GM21526 (cell line): ENCODE results near the gene LYZL6.

Experiments
- ATAC-seq: cut with Tn5 transposase; IDR thresholded peaks from one replicate; pipeline ENCODE4 v1.9.1; 2021; ENCODE audit warnings: moderate library complexity; ENCODE audit not compliant: unreplicated experiment, low FRiP score

LYZL6 gene, protein sequence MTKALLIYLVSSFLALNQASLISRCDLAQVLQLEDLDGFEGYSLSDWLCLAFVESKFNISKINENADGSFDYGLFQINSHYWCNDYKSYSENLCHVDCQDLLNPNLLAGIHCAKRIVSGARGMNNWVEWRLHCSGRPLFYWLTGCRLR

DNA sequence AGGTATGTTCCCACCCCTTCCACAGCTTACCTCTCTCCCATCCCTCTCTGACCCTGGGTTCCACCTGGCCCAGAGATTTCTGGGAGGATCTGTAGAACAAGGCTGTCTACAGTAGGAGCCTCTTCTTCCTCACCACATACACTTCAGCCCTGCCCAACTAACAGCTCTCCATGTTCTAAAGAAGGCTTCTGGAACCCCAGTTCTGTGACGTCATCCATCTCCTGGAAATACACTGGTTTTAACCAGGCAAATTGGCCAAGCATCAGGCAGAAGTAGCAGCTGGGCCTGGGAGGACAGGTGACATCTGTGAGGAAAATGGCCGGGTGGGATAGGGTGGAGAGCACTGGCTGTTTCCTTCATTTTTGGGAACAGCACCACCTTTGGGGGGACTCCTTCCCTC lies at the start of gene LYZL6:
TSS of gene LYZL6 (minus strand) at position 177 of the 400 bp plus-strand sequence. CDS start 4,357 bp downstream, outside the sequence.
- no peak for ATAC-seq

DNA sequence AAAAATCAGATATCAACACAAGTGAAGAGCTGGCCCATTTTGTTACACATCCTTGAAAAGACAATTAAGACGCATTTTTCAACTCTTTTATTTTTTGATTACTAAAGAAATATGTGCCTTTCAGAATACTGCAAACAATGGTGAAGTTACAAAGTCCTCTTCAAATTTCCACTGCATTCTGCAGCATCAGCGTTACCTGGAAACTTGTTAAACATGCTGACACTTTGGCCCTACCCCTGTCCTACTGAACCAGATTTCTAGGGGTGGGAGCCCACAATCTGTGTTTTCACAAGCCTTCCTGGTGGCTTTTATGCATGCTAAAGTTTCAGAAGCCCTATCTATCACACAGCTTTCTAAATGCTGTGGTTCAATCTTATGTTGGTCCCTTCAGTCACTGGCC lies 47.6 kb upstream of the LYZL6 start:
- no peak for ATAC-seq

DNA sequence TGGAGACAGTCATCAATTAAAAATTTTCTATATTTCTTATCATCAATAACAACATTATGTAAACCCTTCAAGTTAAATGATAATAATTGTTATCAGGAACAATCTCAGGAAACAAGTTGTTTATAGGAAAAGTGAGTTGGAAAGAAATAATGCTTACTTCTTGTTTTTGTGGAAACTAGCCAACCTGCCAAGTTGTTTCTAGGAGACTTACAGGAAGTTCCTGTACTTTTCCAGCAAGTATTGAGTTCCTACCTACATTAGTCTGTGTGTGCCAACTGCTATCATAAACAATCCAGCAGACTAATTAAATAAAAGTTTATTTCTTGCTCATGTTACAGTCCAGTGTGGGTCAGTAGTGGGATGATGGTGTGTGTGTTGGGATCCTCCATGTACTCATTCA lies 44.7 kb upstream of the LYZL6 start:
- ATAC-seq = no peak

DNA sequence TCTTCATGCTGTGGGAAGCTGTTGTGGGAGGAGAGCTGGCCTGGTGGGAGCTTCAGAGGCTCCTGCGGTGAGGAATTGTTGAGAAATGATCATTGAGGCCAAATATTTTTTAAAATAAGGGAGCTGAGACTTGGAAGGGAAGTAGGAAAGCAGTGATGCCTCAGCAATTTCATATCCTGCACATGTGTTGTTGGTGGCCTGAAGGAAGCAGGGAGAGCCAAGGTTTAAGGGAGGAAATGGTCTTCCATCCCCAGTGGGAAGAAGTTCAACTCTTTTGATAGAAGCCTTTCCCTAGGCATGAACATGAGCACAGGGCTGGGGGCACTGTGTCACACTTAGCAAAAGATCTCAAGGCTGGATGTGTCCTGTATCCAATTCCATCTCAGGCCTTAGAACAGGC lies 43.1 kb upstream of the LYZL6 start, which contains the start of gene CCL14:
TSS of gene CCL14 (minus strand) at position 87 of the 400 bp plus-strand sequence. CDS start at position 7, 80 bp downstream.
- no peak for ATAC-seq

DNA sequence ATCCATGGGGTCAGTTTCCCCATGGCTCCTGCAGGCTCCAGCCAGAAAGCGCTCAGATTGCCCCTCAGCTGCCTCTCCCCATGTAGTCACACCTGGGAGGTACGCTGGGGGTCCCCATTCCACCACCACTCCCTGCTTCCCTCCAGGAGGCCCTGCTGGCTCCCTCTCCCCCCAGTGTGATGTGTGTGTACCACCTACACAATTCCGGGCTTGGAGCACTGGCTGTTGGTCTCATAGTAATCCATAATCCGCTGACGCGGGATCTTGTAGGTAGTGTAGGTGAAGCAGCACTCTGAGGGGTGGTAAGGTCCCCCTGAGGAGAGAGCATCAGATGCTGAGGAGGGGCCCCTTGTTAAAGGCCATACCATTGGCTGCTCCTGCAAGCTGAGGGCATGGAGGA lies 40.6 kb upstream of the LYZL6 start:
- no peak for ATAC-seq

DNA sequence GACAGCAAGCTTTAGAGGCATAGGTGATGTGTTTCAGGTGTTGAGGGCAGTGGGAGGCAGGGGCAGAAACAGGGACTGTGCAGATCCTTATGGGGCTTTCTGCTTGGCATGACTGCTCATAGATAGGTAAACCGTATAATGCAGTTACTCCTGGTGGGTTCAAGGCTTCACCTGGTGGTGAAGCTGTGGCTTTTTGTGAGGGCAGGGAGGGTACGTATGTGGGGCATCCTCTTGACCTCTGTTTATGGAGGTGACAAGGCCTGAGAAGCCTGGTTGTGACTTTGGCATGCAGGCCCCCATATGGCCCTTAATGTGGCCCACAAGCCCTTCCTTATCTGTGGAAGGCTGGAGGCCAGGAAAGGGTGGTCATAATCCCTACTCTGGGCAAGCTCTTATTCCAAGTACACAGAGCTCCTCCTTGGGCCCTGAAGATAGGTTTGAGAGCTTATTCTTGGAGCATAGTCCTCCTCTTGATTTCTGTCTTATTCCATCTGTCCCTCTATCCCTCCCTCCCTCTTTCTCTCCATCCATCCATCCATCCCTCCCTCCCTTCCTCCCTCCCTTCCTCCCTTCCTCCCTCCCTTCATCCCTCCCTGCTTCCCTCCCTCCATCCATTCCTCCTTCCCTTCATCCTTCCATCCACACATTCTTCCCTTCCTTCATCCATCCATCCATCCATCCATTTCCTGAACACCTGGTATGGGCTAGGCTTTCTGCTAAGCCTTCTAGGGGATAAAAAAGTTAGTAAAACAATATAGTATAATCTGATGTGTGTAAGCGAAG lies 39.1 kb upstream of the LYZL6 start:
- ATAC-seq = no peak

DNA sequence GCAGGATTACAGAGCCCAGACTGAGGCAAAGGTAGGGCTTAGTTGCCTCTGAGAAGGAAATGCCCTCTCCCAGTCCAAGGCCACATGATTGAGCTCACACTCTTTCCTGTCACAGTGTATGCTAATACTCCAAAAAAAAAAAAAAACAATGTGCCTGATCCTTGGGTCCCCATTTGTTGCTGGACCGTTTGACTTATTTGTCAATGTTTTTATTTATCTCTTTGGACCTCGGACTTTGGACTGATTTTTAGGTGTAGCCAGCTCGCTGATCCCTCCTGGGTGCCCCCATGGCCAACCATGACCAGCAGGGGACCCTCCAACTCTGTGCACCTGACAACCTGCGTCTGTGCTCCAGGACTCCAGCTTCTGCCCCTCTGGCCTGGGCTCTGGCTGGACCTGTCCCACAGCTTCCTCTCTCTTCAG lies 38.4 kb upstream of the LYZL6 start:
- no peak for ATAC-seq

DNA sequence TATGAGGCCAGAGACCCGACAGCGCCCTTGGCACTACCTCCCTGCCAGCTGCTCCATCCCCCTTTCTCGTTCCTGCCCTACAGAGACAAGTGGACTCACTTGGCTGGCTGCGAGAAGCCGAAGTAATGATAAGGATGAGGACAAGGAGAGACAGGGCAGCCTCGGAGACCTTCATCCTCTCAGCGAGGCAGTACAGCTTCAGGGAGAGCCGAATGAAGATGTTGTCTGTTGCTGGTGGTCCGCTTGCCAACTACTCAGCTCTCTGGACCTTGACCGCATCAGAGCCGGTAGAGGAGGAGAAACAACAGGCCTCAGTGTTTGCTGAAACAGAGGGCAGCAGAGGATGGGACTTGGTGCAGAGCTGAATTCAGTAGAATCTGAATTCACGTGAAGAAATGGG lies 37.7 kb upstream of the LYZL6 start, which contains the start of gene CCL16:
TSS of gene CCL16 (minus strand) at position 252 of the 400 bp plus-strand sequence. CDS start at position 175, 77 bp downstream.
- ATAC-seq = no peak

DNA sequence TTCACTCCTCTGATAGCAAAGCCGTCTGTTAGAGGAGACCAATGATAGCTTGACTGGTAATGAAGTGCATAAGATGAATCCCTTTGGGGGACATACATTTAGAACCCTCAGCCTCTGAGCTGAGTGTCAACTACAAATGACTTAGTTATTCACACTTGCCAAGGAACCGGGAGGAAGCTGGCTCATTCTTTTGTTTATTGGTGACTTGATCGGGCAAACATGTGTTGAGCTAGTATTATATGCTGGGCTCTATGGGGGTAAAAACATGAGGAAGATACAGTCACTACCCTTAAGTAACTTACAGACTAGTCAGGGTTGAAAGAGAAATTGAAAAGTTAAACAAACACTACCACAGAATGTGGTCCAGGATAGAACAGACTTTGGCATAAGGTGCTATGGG lies 34.8 kb upstream of the LYZL6 start:
- ATAC-seq = no peak

DNA sequence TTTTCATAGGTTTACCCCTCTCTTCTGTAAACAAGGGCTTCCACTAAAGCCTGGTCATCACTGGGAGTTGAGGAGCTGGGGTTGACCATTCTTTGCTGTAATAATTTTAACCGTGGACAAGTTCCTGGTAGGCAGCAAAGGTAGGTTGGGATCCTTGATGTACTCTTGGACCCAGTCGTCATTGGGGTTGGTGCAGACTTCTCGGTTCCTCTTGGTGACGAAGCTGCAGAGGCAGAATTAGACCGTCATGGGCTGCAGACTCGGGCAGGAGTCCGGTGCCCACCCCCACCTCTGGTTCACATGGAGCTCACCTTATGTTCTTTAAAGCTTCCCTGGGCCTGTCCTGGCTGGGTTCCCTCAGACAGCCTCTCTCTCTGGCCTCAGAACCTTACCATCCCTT lies 34.0 kb upstream of the LYZL6 start:
- ATAC-seq = no peak

DNA sequence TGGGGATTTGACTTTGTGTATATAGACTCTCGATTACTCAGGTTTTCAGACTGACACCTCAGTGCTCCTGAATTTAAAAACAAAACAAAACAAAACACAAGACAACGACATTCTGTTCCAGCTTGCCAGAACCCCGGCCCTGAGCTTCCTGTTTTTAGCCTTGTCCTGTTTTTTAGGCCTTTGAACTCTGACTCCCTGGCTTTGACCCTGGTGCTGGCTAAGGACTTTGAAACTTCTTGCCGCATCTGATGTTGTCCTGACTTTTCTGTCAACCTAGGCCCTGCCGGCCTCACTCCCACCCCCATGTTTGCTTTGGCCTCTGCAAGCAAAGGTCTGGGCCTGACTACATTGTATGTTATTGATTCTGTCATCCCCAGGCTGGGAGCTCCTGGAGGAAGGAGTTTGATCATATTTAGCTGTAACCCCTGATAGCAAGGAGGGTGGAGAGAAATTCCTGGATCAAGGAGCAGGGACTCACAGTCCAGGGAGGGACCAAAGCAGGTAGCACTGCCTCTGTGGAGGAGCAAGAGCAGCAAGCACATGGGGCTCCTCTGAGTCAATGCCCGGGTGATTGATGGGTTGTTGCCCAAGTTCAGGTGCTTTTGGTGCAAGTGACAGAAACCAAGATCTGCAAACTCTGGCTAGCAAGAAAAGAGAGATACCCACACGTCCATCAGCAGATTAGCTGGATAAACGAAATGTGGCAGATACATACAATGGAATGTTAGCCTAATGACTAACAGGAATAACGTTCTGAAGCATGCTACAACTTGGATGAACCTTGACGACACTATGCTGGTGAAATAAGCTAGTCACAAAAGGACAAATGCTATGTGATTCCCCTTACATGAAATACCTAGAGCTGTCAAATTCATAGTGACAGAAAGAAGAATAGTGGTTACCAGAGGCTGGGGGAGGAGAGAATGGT lies 30.1 kb upstream of the LYZL6 start:
- no peak for ATAC-seq

DNA sequence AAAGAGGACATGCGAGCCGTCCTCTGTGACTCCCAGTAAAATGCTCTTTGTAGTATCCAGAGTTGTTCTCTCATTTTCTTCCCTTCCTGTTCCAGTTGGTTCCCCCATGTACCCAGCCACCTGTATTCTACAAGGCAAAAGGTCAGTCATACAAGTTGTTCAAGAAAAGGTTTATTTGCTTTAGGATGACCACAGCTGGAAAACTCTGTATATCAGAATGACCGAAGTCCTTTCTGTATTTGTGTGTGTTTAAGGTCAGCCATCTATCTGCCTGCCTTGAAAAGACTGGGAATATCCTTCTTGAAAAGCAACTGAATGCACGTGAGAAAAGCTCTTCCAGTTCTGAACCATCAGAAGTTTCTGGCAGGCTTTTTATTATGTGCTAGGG lies 29.4 kb upstream of the LYZL6 start:
- ATAC-seq = no peak

DNA sequence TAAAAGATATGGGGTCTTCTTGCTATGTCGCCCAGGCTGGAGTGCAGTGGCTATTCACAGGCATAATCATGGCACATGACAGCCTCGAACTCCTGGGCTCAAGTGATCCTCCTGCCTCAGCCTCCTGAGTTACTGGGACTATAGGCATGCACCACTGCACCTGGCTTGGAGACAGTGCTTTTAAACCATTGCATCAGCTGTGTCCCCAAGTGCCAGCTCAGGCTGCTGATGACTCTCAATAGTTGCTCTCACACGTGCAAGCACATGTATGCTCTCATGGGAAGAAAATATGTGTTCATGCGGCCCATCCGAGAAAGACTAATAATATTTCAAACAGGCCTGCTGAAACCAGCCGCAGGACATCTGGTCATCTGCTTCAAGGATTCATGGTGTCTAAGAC lies 29.0 kb upstream of the LYZL6 start:
- no peak for ATAC-seq

DNA sequence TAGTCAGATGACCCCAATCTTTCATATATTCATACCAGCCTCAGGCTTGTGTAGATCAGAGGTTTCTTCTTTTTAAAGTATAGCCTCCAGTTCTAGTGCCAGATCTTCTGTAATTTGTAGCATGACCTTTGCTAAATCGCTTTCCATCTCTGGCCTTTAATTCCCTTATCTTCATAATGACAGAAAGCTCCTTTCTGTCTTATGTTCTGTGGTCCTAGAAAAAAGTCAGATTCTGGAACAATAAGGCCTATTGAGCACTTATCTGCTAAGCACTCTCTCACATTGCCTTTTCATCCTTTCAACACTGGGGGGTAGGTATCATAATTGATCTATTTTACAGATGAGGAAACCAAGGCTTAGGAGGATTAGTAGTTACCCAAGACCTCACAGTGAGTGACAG lies 28.6 kb upstream of the LYZL6 start:
- no peak for ATAC-seq

DNA sequence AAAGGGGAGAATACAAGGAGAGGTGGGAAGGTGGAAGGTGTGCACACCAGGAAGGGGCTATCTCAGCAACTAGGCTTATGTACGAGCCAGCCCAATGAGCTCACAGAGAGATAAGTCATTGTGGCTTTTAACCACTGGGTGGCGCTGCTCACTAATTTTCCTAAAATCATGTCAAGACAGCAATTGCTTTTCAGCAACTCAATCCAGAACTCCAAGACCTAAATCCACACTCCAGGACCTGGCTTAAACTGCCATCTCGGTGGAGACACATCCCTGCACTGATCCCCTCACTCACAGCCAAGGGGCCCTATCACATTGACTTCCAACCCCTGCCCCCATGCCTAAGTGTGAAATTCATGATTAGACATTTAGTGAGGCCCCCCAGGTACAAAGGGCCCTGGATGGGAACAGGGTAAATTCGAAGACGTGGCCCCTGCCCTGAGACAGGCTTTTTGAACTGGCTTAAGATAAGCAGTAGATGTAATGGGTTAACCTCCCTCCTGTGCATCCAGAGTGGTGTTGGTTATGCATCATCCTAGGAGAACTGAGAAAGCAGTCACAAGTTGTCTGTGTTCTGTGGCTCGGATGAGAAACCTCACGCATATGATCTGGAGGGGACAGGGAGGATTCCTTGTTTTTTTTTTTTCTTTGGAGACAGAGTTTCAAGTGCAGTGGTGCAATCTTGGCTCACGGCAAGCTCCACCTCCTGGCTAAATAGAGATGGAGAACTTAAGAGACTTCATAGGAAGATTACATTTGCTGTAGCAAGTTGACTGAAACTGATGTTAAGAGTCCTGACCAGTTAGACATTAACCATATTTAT lies 26.3 kb upstream of the LYZL6 start:
- ATAC-seq = no peak

DNA sequence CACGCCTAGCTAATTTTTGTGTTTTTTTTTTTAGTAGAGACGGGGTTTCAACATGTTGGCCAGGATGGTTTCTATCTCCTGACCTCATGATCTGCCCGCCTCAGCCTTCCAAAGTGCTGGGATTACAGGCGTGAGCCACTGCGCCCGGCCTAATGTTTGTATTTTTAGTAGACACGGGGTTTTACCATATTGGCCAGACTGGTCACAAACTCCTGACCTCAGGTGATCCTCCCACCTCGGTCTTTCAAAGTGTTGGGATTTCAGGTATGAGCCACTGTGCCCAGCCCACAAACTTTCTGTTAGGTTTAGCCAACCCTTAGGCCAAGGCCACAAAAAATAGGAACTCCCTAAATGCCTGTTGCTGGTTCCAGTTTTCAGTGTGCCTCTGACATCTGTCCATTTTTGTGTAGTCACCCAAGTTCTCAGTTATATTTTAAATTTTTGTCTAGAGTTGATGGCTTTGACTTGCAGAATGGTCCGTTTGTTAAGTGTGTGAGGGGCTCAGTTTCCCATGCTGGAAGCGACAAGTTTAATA lies 25.1 kb upstream of the LYZL6 start:
- ATAC-seq = no peak

DNA sequence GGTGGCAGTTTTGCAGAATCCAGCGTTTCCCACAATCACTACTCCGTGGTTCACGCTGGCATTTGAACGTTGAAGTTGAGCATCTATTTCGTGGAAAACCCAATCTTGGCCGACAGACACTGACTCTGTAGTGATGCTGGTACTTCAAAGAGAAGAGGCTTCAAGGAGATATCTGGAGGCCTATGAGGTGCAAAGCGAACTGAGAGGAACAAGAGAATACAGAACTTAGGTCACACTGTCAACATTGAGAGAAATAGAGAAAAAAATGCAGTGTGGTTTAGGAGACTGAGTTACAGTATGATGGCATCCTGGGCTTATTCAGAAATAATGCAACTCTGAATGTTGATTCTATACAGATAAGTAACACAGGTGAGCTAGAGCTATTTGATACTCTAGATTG lies 21.8 kb upstream of the LYZL6 start:
- no peak for ATAC-seq

DNA sequence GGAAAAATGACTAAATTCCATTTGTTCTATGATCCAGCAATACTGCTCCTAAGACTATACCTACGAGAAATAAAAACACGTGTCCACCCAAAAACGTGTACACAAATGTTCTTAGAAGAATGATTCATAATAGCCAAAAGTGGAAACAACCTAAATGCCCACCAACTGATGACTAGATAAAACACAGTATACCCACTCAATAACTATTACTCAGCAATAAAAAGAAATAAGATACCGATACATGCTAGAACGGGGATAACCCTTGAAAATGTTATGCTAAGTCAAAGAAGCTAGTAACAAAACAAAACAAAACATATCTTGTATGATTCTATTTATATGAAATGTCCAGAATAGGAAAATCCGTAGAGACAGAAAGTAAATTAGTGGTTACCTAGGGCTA lies 20.1 kb upstream of the LYZL6 start:
- no peak for ATAC-seq

DNA sequence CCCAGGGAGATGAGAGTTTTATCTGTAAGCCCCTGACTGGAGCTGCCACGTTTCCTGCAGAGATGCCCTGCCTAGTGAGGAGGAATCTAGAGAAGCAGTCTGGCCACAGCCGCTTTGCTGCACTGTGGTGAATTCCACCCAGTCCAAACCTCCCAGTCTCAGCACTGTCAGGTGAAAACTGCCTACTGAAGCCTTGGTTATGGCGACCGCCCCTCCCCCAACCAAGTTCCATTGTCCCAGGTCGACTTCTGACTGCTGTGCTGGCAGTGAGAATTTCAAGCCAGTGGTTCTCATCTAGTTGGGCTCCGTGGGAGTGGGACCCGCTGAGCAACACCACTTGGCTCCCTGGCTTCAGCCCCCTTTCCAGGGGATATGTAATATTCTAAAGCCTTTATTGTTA lies 10.2 kb upstream of the LYZL6 start:
- ATAC-seq = no peak

DNA sequence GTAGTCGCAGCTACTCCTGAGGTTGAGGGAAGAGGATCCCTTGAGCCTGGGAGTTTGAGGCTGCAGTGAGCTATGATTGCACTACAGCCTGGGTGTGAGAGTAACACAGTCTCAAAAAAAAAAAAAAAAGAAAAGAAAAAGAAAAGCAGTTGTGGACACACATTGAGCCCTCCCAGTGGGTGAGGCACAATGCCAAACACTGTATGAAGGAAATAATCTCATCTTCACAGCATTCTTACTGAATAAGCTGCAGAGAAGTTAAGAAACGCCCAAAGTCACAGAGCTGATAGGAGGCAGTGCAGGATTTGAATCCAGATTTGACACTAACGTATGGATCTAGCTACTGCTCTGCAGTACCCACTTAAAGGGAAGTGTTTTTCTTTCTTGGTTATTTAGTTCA lies 5.9 kb upstream of the LYZL6 start:
- ATAC-seq = no peak
